Suprapubic skin (tissue), 3 donors: ENCODE data around the gene RPTOR.

Source experiments
- POLR2AphosphoS5 ChIP-seq, 3 donors: sonication (generic); formaldehyde crosslinking; IDR thresholded peaks; one replicate each; pipeline ENCODE4 v1.6.1; 2017; ENCODE audit warnings: antibody characterized with exemption in 3 of 3
- TF ChIP-seq, protein P1 (sequence below), 2 donors: fragments of 200-600 bp in 1 of 2; fragments of 450-650 bp in 1 of 2; sonication (generic) in 1 of 2; IDR thresholded peaks; one replicate each; pipeline ENCODE4 v1.5.1; 2016 to 2019; ENCODE audit warnings: antibody characterized with exemption in 2 of 2, mild to moderate bottlenecking in 1 of 2, moderate library complexity in 1 of 2

DNA sequence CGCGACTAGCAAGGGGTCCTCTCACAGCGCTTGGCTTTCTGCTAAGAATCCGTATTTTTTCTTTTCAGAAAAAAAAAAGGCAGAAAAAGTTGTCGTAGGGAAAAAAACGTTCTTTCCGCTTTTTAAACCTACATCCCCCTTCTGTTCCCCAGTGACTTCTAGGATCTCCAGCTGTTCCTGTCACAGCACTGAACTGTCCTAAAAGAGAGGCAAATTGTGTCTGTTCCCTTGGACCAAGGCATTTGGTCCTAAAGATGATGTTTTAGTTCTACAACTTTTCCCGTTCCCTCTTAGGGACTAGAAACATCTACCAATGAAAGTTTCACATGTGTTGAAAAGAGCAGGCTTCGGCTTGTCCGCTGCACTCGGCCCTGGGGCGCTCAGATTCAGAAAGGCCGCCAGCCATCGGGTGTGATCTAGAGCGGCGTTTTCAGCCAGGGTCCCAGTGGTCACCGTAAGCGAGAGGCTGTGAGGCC, 346.3 kb downstream of the RPTOR start:
- TF ChIP-seq, protein P1, sequence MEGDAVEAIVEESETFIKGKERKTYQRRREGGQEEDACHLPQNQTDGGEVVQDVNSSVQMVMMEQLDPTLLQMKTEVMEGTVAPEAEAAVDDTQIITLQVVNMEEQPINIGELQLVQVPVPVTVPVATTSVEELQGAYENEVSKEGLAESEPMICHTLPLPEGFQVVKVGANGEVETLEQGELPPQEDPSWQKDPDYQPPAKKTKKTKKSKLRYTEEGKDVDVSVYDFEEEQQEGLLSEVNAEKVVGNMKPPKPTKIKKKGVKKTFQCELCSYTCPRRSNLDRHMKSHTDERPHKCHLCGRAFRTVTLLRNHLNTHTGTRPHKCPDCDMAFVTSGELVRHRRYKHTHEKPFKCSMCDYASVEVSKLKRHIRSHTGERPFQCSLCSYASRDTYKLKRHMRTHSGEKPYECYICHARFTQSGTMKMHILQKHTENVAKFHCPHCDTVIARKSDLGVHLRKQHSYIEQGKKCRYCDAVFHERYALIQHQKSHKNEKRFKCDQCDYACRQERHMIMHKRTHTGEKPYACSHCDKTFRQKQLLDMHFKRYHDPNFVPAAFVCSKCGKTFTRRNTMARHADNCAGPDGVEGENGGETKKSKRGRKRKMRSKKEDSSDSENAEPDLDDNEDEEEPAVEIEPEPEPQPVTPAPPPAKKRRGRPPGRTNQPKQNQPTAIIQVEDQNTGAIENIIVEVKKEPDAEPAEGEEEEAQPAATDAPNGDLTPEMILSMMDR (IDR thresholded peaks at IDR 0.05) = no peak
- no peak for TF ChIP-seq POLR2AphosphoS5 (IDR thresholded peaks at IDR 0.05)
